Muscle of arm (tissue), 12 donors: ENCODE results near the gene PARD3. TPM values are rescaled to one million over a fixed set of nuclear protein-coding genes. Genes with fewer than 3 reads are reported as not detected.
A peak's percentile ranks its signal among the peaks of the same experiment; 100 is the strongest.

ENCODE experiments used
- DNase-seq: peaks from one replicate; pipeline ENCODE4 v3.0.0-alpha.2; 2013
- polyA plus RNA-seq, 12 donors: library from polyadenylated mRNA; unstranded; fragments of 120-200 nt; gene quantifications; one replicate each; pipeline ENCODE4 v1.2.1, GENCODE V29; 2013; ENCODE audit not compliant: insufficient read length in 12 of 12

Gene PARD3
- polyA plus RNA-seq, 12 donors: 40.7 to 93.0 (median 44.5) TPM; not detected in 1

- DNase-seq: no peak
Measured at GRCh38 chr10:34503704-34504103, 311.4 kb downstream of the PARD3 start.

DNA sequence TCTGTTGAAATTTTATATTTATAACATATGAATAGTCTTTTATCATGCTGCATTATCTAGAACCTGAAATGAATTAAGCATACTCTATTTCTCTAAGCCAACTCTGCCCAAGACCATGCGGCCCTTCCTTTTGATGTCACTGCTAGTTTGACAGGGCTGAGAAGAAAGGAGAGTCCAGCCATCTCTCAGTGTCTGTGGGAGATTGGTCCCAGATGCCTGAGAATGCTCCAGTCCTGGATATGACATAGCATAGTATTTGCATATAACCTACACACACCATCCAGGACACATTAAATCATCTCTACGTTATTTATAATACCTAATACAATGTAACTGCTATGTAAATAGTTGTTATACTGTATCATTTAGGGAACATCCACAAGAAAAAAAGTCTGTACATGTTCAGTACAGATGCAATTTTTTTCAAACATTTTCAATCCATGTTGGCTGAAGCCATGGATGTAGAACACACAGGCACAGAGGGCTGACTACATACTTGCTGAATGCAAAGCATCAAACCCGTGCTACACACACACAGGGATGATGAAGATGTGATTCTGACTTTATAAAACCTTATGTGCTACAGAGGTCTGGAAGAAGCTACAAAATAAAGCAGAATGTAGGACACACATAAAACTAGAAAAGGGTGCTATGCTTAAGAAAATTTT lies 315.4 kb downstream of the PARD3 start:
- DNase-seq: no peak

DNA sequence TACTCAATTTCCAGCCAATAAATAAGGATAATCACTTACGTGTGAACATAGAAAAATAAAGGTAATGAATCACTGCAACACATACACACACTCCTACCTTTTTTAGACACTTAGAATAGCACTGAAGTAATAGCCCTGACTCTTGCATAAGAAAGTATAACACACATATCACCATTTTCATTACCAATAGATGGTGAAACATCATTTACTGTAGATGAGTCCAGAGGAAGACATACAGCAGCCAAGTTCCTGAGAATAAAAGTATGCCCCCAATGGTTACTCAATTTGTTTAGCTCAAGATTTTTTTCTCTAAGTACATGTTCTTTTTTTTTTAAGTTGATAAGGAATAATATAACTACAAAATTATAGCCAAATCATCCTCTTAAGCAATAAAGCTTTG lies 316.3 kb downstream of the PARD3 start:
- DNase-seq: no peak

DNA sequence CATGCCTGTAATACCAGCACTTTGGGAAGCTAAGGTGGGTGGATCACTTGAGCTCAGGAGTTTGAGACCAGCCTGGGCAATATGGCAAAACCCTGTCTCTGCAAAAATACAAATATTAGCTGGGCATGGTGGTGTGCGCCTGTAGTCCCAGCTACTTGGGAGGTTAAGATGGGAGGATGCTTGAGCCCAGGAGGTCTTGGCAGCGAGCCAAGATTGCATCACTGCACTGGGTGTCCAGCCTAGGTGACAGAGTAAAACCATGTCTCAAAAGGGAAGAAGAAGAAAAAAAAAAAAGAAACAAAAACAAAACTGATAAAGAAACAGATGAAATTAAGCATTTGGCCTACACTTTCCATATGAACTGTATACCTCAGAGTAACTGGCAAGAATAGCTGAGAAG lies 319.2 kb downstream of the PARD3 start:
- DNase-seq: no peak

DNA sequence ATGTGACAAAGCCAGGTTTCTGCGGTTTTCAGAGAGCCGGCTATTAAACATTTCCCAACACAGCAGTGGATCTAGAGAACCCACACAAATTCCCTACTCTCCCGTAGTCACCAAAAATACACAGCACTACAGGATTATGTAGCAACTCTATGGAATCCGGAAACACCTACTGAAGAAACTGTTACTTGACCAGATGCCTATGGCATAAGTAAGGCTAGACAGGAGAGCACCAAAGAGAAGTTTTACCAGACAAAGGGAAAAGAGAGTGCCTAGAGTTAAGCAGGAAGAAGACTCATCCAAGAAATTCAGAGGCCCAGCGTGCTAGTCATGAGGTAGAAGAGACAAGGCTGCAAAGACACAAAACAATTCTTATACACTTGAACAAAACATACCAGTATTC lies 321.1 kb downstream of the PARD3 start:
- DNase-seq: no peak

- no peak for DNase-seq
Measured at GRCh38 chr10:34492081-34492480, 323.0 kb downstream of the PARD3 start.

DNA sequence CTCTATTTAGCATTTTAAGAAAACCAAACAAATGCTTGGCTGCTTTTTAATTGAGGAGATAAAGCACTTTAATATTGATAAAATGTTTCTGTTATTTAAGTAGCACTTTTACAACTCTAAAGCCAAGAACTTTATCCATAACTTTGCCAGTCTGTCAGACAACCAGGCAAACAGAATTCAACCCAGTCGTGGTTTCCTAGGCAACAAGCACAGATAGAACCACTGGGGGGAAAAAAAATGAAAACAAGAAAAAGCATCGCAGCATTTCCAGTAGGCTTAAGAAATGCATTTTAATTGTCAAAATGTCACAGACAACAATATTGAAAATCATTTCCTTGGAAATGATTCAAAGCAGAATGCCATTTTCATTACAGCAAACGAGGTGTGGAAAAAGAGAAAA lies 323.4 kb downstream of the PARD3 start:
- DNase-seq: no peak

GRCh38 chr10:34489973-34490745 lies 324.9 kb downstream of the PARD3 start:
- DNase-seq: no peak

- no peak for DNase-seq
Measured at GRCh38 chr10:34489411-34489810, 325.7 kb downstream of the PARD3 start.

- no peak for DNase-seq
Measured at GRCh38 chr10:34488476-34489130, 326.5 kb downstream of the PARD3 start.

DNA sequence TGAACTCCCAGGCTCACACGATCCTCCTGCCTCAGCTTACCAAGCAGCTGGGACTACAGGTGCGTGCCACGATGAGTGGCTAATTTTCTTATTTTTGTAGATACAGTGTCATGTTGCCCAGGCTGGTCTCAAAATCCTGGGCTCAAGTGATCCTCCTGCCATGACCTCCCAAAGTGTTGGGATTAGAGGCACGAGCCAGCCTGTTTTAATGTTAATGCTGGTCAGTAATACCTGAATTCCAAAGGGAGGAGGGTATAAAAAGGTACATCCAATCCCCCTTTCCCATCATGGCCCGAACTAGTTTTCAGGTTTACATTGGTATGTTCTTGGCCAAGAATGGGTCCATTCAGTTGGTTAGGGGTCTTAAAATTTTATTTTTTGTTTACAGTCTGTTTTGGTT lies 329.1 kb downstream of the PARD3 start:
- no peak for DNase-seq

GRCh38 chr10:34484164-34484563 lies 330.9 kb downstream of the PARD3 start:
- DNase-seq: no peak

- DNase-seq: no peak
Measured at GRCh38 chr10:34480345-34480744, 334.8 kb downstream of the PARD3 start.

DNA sequence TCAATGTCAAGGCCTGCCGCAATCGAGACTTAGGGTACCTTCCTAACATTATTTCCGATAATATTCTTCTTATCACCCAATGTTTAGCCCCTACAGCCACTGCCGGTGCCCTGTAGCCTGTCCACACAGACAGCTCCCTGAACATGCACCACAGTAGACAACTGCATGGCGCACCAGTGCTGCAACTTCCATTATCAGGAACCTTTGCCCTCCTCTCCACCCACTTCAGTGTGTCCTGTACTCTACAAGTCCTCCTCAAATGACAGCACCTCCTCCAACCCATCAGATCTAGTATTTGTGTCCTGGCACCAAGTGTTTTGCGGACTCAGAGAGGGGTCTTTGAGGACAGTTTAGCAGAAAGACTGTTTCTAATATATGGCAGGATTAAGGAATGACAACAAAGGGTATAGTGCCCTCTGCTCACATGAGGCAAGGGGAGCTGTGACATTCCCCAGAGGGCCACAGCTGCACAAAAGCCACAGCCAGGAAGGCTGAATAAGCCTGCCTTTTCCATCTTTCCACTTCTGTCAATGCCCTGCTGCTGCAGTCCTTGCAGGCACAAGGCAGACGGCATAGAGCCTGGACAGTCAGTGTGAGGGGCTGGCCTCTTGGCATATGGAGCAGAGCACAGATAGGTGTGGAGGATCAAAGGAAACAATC lies 335.4 kb downstream of the PARD3 start:
- DNase-seq: no peak

- DNase-seq: no peak
Measured at GRCh38 chr10:34477249-34477648, 337.8 kb downstream of the PARD3 start.

DNA sequence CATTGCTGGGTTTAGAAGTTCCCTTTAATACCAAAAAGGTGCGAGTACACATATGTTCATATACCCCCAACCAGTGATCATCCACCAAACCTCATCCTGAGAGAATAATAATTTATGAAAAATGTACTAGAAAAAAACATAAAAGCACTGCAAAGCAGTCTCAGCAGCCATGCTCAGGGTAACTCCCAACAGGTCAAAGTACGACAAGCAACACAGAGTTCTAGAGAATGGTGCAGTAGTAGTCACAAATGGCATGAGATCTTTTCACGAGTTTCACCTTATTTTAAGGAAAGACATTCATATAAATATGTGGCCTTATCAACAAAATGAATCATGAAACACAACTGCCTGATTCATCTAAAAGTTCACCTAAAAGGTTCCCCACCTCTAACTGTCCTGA lies 338.5 kb downstream of the PARD3 start:
- DNase-seq: no peak

GRCh38 chr10:34475786-34476185 lies 339.3 kb downstream of the PARD3 start:
- DNase-seq: peak; percentile 21

DNA sequence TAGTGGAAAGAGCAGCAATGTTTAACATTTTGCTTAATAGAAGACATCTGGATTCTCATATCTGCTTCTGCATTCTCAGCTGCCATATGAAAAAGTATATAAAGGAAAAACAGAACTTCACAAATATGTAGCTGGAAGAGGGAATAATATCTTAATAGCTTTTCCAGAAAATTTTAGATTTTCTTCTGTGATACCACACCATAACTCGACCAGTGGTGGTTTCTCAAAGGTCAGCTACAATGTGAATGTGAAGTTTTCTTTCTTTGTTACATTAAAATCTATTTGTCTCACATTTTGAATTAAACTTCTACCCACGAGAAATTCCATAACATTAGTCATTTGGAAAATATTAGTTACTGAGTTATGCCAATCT lies 339.8 kb downstream of the PARD3 start:
- no peak for DNase-seq

- no peak for DNase-seq
Measured at GRCh38 chr10:34474555-34475273, 340.4 kb downstream of the PARD3 start.

GRCh38 chr10:34474009-34474376 lies 341.1 kb downstream of the PARD3 start:
- DNase-seq: no peak

- no peak for DNase-seq
Measured at GRCh38 chr10:34473174-34474008, 341.7 kb downstream of the PARD3 start.
